CD8-positive, alpha-beta memory T cell (primary cell): ENCODE results near the gene EVI2A. TPM values are rescaled to one million over a fixed set of nuclear protein-coding genes. Genes with fewer than 3 reads are reported as not detected.
"Not testable (repeated sequence)": the region's sequence is repeated elsewhere in the genome, so short reads cannot be mapped to it uniquely, and the experiment has no call there.

Source experiments
- CTCF ChIA-PET: fragments of 350-600 bp; sonication (Branson Sonifier 250); formaldehyde crosslinking; loops from one replicate; lab custom pipeline; 2021; ENCODE audit warnings: antibody characterized with exemption; lab: Charles Lee
- POLR2A ChIA-PET: fragments of 350-600 bp; sonication (Branson Sonifier 250); formaldehyde crosslinking; loops from one replicate; lab custom pipeline; 2021; ENCODE audit warnings: antibody characterized with exemption; lab: Charles Lee
- DNase-seq, 5 donors: peaks; one replicate each; pipeline versions ENCODE4 v3.0.0 to v3.0.0-alpha.2; 2020 to 2022; ENCODE audit warnings: mixed read lengths in 1 of 5
- H3K27ac ChIP-seq: one replicate; pipeline ENCODE4 v1.7.0; 2013; ENCODE audit warnings: low read depth, mild to moderate bottlenecking, low read length, moderate library complexity
- H3K27me3 ChIP-seq: 2 replicates; pipeline ENCODE4 v1.7.0; 2013; ENCODE audit warnings: low read length, mild to moderate bottlenecking; ENCODE audit not compliant: insufficient read depth, poor library complexity, severe bottlenecking
- H3K36me3 ChIP-seq: 2 replicates; pipeline ENCODE4 v1.7.0; 2013; ENCODE audit warnings: mild to moderate bottlenecking, low read length, moderate library complexity; ENCODE audit not compliant: insufficient read depth
- H3K4me1 ChIP-seq: 2 replicates; pipeline ENCODE4 v1.7.0; 2013; ENCODE audit warnings: mild to moderate bottlenecking, low read length, moderate library complexity; ENCODE audit not compliant: insufficient read depth
- H3K4me3 ChIP-seq: 2 replicates; pipeline ENCODE4 v1.7.0; 2013; ENCODE audit warnings: mild to moderate bottlenecking, low read length
- H3K9me3 ChIP-seq: 2 replicates; pipeline ENCODE4 v1.7.0; 2013; ENCODE audit warnings: mild to moderate bottlenecking, low read length
- H3K27ac Mint-ChIP-seq, 8 donors: one replicate each; pipeline ENCODE4 v1.8.0; 2020 to 2021; ENCODE audit warnings: mixed read lengths in 8 of 8, mild to moderate bottlenecking in 6 of 8, inconsistent platforms in 3 of 8, moderate library complexity in 3 of 8
- H3K27me3 Mint-ChIP-seq, 2 donors: one replicate each; pipeline ENCODE4 v1.8.0; 2020 to 2021; ENCODE audit warnings: mixed read lengths in 2 of 2, mild to moderate bottlenecking in 1 of 2, moderate library complexity in 1 of 2
- H3K36me3 Mint-ChIP-seq, 3 donors: one replicate each; pipeline ENCODE4 v1.8.0; 2020 to 2021; ENCODE audit warnings: mixed read lengths in 3 of 3, inconsistent platforms in 1 of 3, mild to moderate bottlenecking in 1 of 3
- H3K4me1 Mint-ChIP-seq, 3 donors: one replicate each; pipeline ENCODE4 v1.8.0; 2020 to 2021; ENCODE audit warnings: mixed read lengths in 3 of 3, inconsistent platforms in 1 of 3, mild to moderate bottlenecking in 1 of 3
- H3K4me3 Mint-ChIP-seq, 7 donors: one replicate each; pipeline ENCODE4 v1.8.0; 2020 to 2021; ENCODE audit warnings: mixed read lengths in 7 of 7, mild to moderate bottlenecking in 6 of 7, moderate library complexity in 4 of 7, inconsistent platforms in 2 of 7
- H3K9me3 Mint-ChIP-seq, 5 donors: one replicate each; pipeline ENCODE4 v1.8.0; 2020 to 2022; ENCODE audit warnings: mixed read lengths in 5 of 5, mild to moderate bottlenecking in 3 of 5, moderate library complexity in 2 of 5, inconsistent platforms in 1 of 5
- polyA plus RNA-seq: library from polyadenylated mRNA; unstranded; fragments of 300-500 nt; fragmentation: Illumina TruSeq; gene quantifications from one replicate; pipeline ENCODE4 v1.2.3, GENCODE V29; 2021
- total RNA-seq, 2 experiments: library from RNA; stranded (reverse); gene quantifications; one replicate each; pipeline ENCODE4 v1.2.3, GENCODE V29; 2021

The EVI2A gene
- total and polyA plus RNA-seq, 3 experiments from 2014 or later: 40.3 to 50.4 (median 41.5) TPM

- H3K36me3 Mint-ChIP-seq, H3K27me3 Mint-ChIP-seq, POLR2A ChIA-PET, H3K4me3 ChIP-seq, H3K36me3 ChIP-seq, H3K9me3 Mint-ChIP-seq, CTCF ChIA-PET, H3K9me3 ChIP-seq, H3K27me3 ChIP-seq, H3K4me1 ChIP-seq, H3K27ac ChIP-seq, H3K4me3 Mint-ChIP-seq, DNase-seq: not testable (repeated sequence)
- Mint-ChIP-seq H3K27ac (peak overlapping the region in 1 of 8 donors; percentile 17), H3K4me1 (peaks cover 2 to 13% (median 11%) of the 10 kb centered on the region in 3 donors)
These were observed 33.5 kb downstream of the EVI2A start for GRCh38 chr17:31287932-31288331.

GRCh38 chr17:31286587-31286986, 34.8 kb downstream of the EVI2A start:
- Histone ChIP-seq H3K4me1 (no peaks in the 10 kb centered on the region), H3K9me3 (no peaks in the 10 kb centered on the region), H3K36me3 (no peaks in the 10 kb centered on the region), H3K27me3 (no peaks in the 10 kb centered on the region), H3K27ac (no peak overlapping the region), H3K4me3 (no peak overlapping the region)
- Mint-ChIP-seq H3K4me1 (peaks cover 2 to 13% (median 11%) of the 10 kb centered on the region in 3 donors), H3K27ac (no peak overlapping the region), H3K4me3 (no peak overlapping the region), H3K9me3 (no peaks in the 10 kb centered on the region), H3K36me3 (peaks cover 0 to 6% (median 2%) of the 10 kb centered on the region in 3 donors), H3K27me3 (peaks cover 0 to 2% of the 10 kb centered on the region in 2 donors)
- ChIA-PET POLR2A (no interaction called here), CTCF (no interaction called here)
- DNase-seq: no peak

- DNase-seq: no peak
- no peaks in the 10 kb centered on the region for H3K27me3 ChIP-seq
- Mint-ChIP-seq H3K4me3 (no peak overlapping the region), H3K9me3 (no peaks in the 10 kb centered on the region), H3K27ac (no peak overlapping the region), H3K27me3 (no peaks in the 10 kb centered on the region), H3K36me3 (peaks cover 0 to 6% (median 5%) of the 10 kb centered on the region in 3 donors), H3K4me1 (peaks cover 0 to 9% (median 1%) of the 10 kb centered on the region in 3 donors)
- CTCF ChIA-PET: no interaction called here
- H3K9me3 ChIP-seq: no peaks in the 10 kb centered on the region
- H3K4me3 ChIP-seq: no peak overlapping the region
- H3K4me1 ChIP-seq: no peaks in the 10 kb centered on the region
- H3K36me3 ChIP-seq: no peaks in the 10 kb centered on the region
- no peak overlapping the region for H3K27ac ChIP-seq
- POLR2A ChIA-PET: no interaction called here
These were observed 37.6 kb downstream of the EVI2A start for GRCh38 chr17:31283841-31284240.

- Histone ChIP-seq H3K4me1 (no peaks in the 10 kb centered on the region), H3K27me3 (no peaks in the 10 kb centered on the region), H3K9me3 (no peaks in the 10 kb centered on the region), H3K27ac (no peak overlapping the region), H3K36me3 (no peaks in the 10 kb centered on the region), H3K4me3 (no peak overlapping the region)
- no peaks in the 10 kb centered on the region for H3K4me1 Mint-ChIP-seq
- H3K27ac Mint-ChIP-seq: no peak overlapping the region
- ChIA-PET CTCF (no interaction called here), POLR2A (no interaction called here)
- H3K4me3 Mint-ChIP-seq: no peak overlapping the region
- no peak for DNase-seq
- H3K27me3 Mint-ChIP-seq: no peaks in the 10 kb centered on the region
- no peaks in the 10 kb centered on the region for H3K9me3 Mint-ChIP-seq
- peaks cover 6 to 9% (median 8%) of the 10 kb centered on the region in 3 donors for H3K36me3 Mint-ChIP-seq
These were observed 40.4 kb downstream of the EVI2A start for GRCh38 chr17:31281061-31281460.

- Histone ChIP-seq H3K9me3 (no peaks in the 10 kb centered on the region), H3K4me3 (no peak overlapping the region), H3K27me3 (no peaks in the 10 kb centered on the region), H3K27ac (no peak overlapping the region), H3K4me1 (no peaks in the 10 kb centered on the region), H3K36me3 (no peaks in the 10 kb centered on the region)
- Mint-ChIP-seq H3K4me1 (no peaks in the 10 kb centered on the region), H3K4me3 (no peak overlapping the region), H3K27me3 (no peaks in the 10 kb centered on the region), H3K27ac (no peak overlapping the region), H3K36me3 (peaks cover 6 to 10% (median 9%) of the 10 kb centered on the region in 3 donors), H3K9me3 (no peaks in the 10 kb centered on the region)
- POLR2A ChIA-PET: no interaction called here
- CTCF ChIA-PET: no interaction called here
- no peak for DNase-seq
These were observed 42.0 kb downstream of the EVI2A start for GRCh38 chr17:31279401-31279800.

DNA sequence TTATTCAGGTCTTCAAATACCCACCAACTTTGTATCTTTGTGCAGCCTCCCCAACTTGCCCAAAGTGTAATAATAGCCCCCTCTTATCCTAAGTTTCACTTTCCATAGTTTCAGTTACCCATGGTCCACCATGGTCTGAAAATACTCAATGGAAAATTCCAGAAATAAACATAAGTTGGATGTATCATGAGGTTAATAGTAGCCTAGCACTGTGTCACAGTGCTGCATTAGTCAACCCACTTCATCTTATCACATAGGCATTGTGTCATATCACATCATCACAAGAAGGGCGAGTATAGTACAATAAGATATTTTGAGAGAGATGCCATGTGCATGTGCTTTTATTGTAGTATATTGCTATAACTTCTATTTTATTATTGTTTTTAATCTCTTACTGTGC, 46.3 kb downstream of the EVI2A start:
- no peak overlapping the region for H3K4me3 ChIP-seq
- ChIA-PET POLR2A (no interaction called here), CTCF (no interaction called here)
- H3K4me1 Mint-ChIP-seq: no peaks in the 10 kb centered on the region
- H3K4me1 ChIP-seq: no peaks in the 10 kb centered on the region
- no peak overlapping the region for H3K4me3 Mint-ChIP-seq
- H3K27me3 ChIP-seq: no peaks in the 10 kb centered on the region
- no peak for DNase-seq
- no peak overlapping the region for H3K27ac ChIP-seq
- no peaks in the 10 kb centered on the region for H3K36me3 ChIP-seq
- no peaks in the 10 kb centered on the region for H3K27me3 Mint-ChIP-seq
- no peaks in the 10 kb centered on the region for H3K9me3 Mint-ChIP-seq
- no peaks in the 10 kb centered on the region for H3K9me3 ChIP-seq
- H3K27ac Mint-ChIP-seq: no peak overlapping the region
- H3K36me3 Mint-ChIP-seq: peaks cover 5 to 11% (median 10%) of the 10 kb centered on the region in 3 donors

DNA sequence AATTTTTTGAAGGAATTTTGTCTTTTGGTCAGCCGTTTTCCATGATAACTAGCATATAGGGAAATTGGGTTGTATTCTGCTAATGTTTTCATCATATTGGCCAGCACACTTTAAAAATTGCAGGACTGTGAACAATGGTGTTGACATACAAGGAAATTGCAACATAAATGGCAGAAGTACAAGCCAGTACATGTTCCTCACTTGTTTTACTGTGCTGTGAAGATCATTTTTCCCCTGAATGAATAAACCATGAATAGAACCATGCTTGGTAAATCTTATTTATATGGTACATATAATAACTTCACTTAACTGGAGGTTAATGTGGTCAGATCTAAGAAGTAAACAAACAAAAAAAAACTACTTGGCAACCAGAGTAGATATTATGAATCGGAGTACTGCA, 47.2 kb downstream of the EVI2A start:
- CTCF ChIA-PET: no interaction called here
- H3K36me3 ChIP-seq: no peaks in the 10 kb centered on the region
- no peaks in the 10 kb centered on the region for H3K4me1 ChIP-seq
- no peak for DNase-seq
- Mint-ChIP-seq H3K27me3 (no peaks in the 10 kb centered on the region), H3K4me3 (no peak overlapping the region), H3K27ac (no peak overlapping the region), H3K9me3 (no peaks in the 10 kb centered on the region), H3K4me1 (no peaks in the 10 kb centered on the region), H3K36me3 (peaks cover 5 to 17% (median 10%) of the 10 kb centered on the region in 3 donors)
- H3K9me3 ChIP-seq: no peaks in the 10 kb centered on the region
- no peaks in the 10 kb centered on the region for H3K27me3 ChIP-seq
- H3K27ac ChIP-seq: no peak overlapping the region
- POLR2A ChIA-PET: no interaction called here
- no peak overlapping the region for H3K4me3 ChIP-seq

GRCh38 chr17:31273516-31273915, 47.9 kb downstream of the EVI2A start:
- no peak overlapping the region for H3K4me3 Mint-ChIP-seq
- no peak for DNase-seq
- no peak overlapping the region for H3K4me3 ChIP-seq
- no peaks in the 10 kb centered on the region for H3K4me1 ChIP-seq
- H3K27me3 ChIP-seq: no peaks in the 10 kb centered on the region
- no peaks in the 10 kb centered on the region for H3K9me3 Mint-ChIP-seq
- ChIA-PET POLR2A (no interaction called here), CTCF (no interaction called here)
- H3K27ac Mint-ChIP-seq: no peak overlapping the region
- H3K9me3 ChIP-seq: no peaks in the 10 kb centered on the region
- no peaks in the 10 kb centered on the region for H3K4me1 Mint-ChIP-seq
- H3K36me3 ChIP-seq: no peaks in the 10 kb centered on the region
- H3K36me3 Mint-ChIP-seq: peaks cover 5 to 22% (median 13%) of the 10 kb centered on the region in 3 donors
- H3K27me3 Mint-ChIP-seq: no peaks in the 10 kb centered on the region
- H3K27ac ChIP-seq: no peak overlapping the region

- Mint-ChIP-seq H3K27ac (peak overlapping the region in 1 of 8 donors; percentile 25), H3K36me3 (peaks cover 5 to 25% (median 13%) of the 10 kb centered on the region in 3 donors), H3K9me3 (no peaks in the 10 kb centered on the region), H3K4me3 (no peak overlapping the region), H3K4me1 (no peaks in the 10 kb centered on the region), H3K27me3 (no peaks in the 10 kb centered on the region)
- POLR2A ChIA-PET: no interaction called here
- Histone ChIP-seq H3K4me1 (no peaks in the 10 kb centered on the region), H3K27me3 (no peaks in the 10 kb centered on the region), H3K36me3 (no peaks in the 10 kb centered on the region), H3K9me3 (no peaks in the 10 kb centered on the region), H3K27ac (no peak overlapping the region), H3K4me3 (no peak overlapping the region)
- CTCF ChIA-PET: no interaction called here
- DNase-seq: no peak
These were observed 48.6 kb downstream of the EVI2A start for GRCh38 chr17:31272803-31273202.
